OCI-LY7 (cell line): Measurements from ENCODE around the gene CAP2. TPM values are rescaled to one million over a fixed set of nuclear protein-coding genes. Genes with fewer than 3 reads are reported as not detected.
A peak's percentile ranks its signal among the peaks of the same experiment; 100 is the strongest.
"Not testable (repeated sequence)": the region's sequence is repeated elsewhere in the genome, so short reads cannot be mapped to it uniquely, and the experiment has no call there.

Experiments
- BruUV-seq: library from RNA; stranded (reverse); fragments of 400-500 nt; replicated peaks from 2 replicates; lab custom pipeline; 2021; lab: Mats Ljungman, UMichigan
- CTCF ChIA-PET: fragments of 300-600 bp; sonication (Branson Sonifier 250); formaldehyde crosslinking; loops from one replicate; lab custom pipeline; 2022; ENCODE audit warnings: antibody characterized with exemption; ENCODE audit not compliant: unreplicated experiment; lab: Charles Lee
- POLR2A ChIA-PET: fragments of 300-600 bp; sonication (Branson Sonifier 250); formaldehyde crosslinking; loops from one replicate; lab custom pipeline; 2022; ENCODE audit warnings: antibody characterized with exemption; lab: Charles Lee
- DNase-seq: peaks from one replicate; pipeline ENCODE4 v3.0.0-alpha.2; 2015; ENCODE audit warnings: low spot score
- H2AFZ ChIP-seq: fragments of 200-600 bp; sonication (generic), shearing (Covaris generic); 2 replicates; pipeline ENCODE4 v1.6.1; 2014; ENCODE audit warnings: mild to moderate bottlenecking, antibody characterized with exemption, low read length, moderate library complexity
- H3K27ac ChIP-seq: fragments of 200-600 bp; sonication (generic); 2 replicates; pipeline ENCODE4 v1.5.1; 2014; ENCODE audit warnings: mixed run types, low read depth, mild to moderate bottlenecking, moderate library complexity, low read length, inconsistent platforms; ENCODE audit not compliant: poor library complexity, severe bottlenecking
- H3K36me3 ChIP-seq: fragments of 200-600 bp; sonication (generic); 2 replicates; pipeline ENCODE4 v1.6.1; 2014; ENCODE audit warnings: mild to moderate bottlenecking, antibody characterized with exemption, low read length, moderate library complexity, mixed read lengths; ENCODE audit not compliant: insufficient read depth
- H3K4me1 ChIP-seq: fragments of 200-600 bp; sonication (generic); 2 replicates; pipeline ENCODE4 v1.5.1; 2014; ENCODE audit warnings: mild to moderate bottlenecking, low read length; ENCODE audit not compliant: insufficient read depth, poor library complexity, severe bottlenecking
- H3K4me2 ChIP-seq: fragments of 200-600 bp; sonication (generic); 2 replicates; pipeline ENCODE4 v1.6.1; 2014; ENCODE audit warnings: mild to moderate bottlenecking, low read length
- H3K4me3 ChIP-seq: fragments of 200-600 bp; sonication (generic); 2 replicates; pipeline ENCODE4 v1.5.1; 2014; ENCODE audit warnings: mild to moderate bottlenecking, low read depth, low read length; ENCODE audit not compliant: poor library complexity, severe bottlenecking
- H3K79me2 ChIP-seq: fragments of 200-600 bp; sonication (generic); 2 replicates; pipeline ENCODE4 v1.6.1; 2016; ENCODE audit warnings: low read depth, mild to moderate bottlenecking, low read length, moderate library complexity, mixed read lengths; ENCODE audit not compliant: insufficient read depth
- H3K9me2 ChIP-seq: fragments of 200-600 bp; sonication (generic); 2 replicates; pipeline ENCODE4 v1.6.1; 2016; ENCODE audit warnings: mild to moderate bottlenecking, low read length, mixed read lengths; ENCODE audit not compliant: insufficient read depth
- H3K9me3 ChIP-seq: fragments of 200-600 bp; sonication (generic); 2 replicates; pipeline ENCODE4 v1.6.1; 2014; ENCODE audit warnings: mild to moderate bottlenecking, mixed run types, low read length, mixed read lengths
- H4K20me1 ChIP-seq: fragments of 200-600 bp; sonication (generic); 2 replicates; pipeline ENCODE4 v1.6.1; 2014; ENCODE audit warnings: mild to moderate bottlenecking, antibody characterized with exemption, low read length, moderate library complexity, mixed read lengths; ENCODE audit not compliant: insufficient read depth
- CTCF ChIP-seq: fragments of 200-600 bp; sonication (generic); conservative IDR thresholded peaks from 2 replicates; pipeline ENCODE4 v1.5.1; 2014; ENCODE audit warnings: mild to moderate bottlenecking, antibody characterized with exemption, low read length, moderate library complexity, mixed read lengths
- EZH2phosphoT487 ChIP-seq: fragments of 200-600 bp; sonication (generic); IDR thresholded peaks from 2 replicates; pipeline ENCODE4 v1.6.1; 2018; ENCODE audit warnings: low read depth, borderline replicate concordance, mild to moderate bottlenecking, mixed run types, antibody characterized with exemption, low read length, moderate library complexity, mixed read lengths
- intact Hi-C: fragments of 100-400 bp; cut with micrococcal nuclease; formaldehyde crosslinking; loops from one replicate; pipeline ENCODE4 v1.10.0; 2022; ENCODE audit not compliant: unreplicated experiment
- total RNA-seq, 2 experiments: library from RNA; depleted of rRNA in 1 of 2; stranded (reverse); fragments of >200 nt in 1 of 2; shearing (Covaris generic) in 1 of 2; gene quantifications; 2 replicates each; pipeline ENCODE4 v1.2.3, GENCODE V29; 2014 to 2022

CAP2 gene
- total RNA-seq, 2 experiments from 2014 or later: not detected

- no TSS peak for BruUV-seq
- peaks cover 3% of the 10 kb centered on the region for H3K4me1 ChIP-seq
- H3K4me3 ChIP-seq: no peak overlapping the region
- no peaks in the 10 kb centered on the region for H3K9me3 ChIP-seq
- no peaks in the 10 kb centered on the region for H3K36me3 ChIP-seq
- H2AFZ ChIP-seq: no peak overlapping the region
- CTCF ChIA-PET: no interaction called here
- POLR2A ChIA-PET: interaction anchor here (0.6 to 0.9 kb wide), 2 partner anchors 11 to 140 kb away, joined by 3 read pairs; no protein-coding TSS in a partner anchor
- H3K79me2 ChIP-seq: no peaks in the 10 kb centered on the region
- no peak overlapping the region for H3K27ac ChIP-seq
- intact Hi-C loops: loop anchor here (10.0 kb wide), 1 partner anchor 919 kb away; no protein-coding TSS in a partner anchor
- H3K4me2 ChIP-seq: no peak overlapping the region
- peak; percentile 16 for DNase-seq
- H4K20me1 ChIP-seq: no peaks in the 10 kb centered on the region
- TF ChIP-seq CTCF (peak; percentile 36; the same call in 1 of the 2 replicates), EZH2phosphoT487 (no peak)
- H3K9me2 ChIP-seq: no peaks in the 10 kb centered on the region
Measured at GRCh38 chr6:17585766-17586490, 192.5 kb downstream of the CAP2 start.

DNA sequence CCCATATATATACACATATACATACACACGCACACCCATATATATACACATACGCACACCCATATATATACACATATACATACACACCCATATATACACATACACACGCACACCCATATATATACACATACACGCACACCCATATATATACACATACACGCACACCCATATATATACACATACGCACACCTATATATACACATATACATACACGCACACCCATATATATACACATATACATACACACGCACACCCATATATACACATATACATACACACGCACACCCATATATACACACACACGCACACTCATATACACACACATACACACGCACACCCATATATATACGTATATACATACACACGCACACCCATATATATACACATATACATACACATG, 193.2 kb downstream of the CAP2 start:
- H3K79me2 ChIP-seq, DNase-seq, H3K4me2 ChIP-seq, H4K20me1 ChIP-seq, H3K4me1 ChIP-seq, H3K9me3 ChIP-seq, BruUV-seq, H2AFZ ChIP-seq, H3K36me3 ChIP-seq, POLR2A ChIA-PET, H3K27ac ChIP-seq, CTCF ChIA-PET, H3K4me3 ChIP-seq, H3K9me2 ChIP-seq: not testable (repeated sequence)
- intact Hi-C loops: loop anchor here (10.0 kb wide), 1 partner anchor 918 kb away; no protein-coding TSS in a partner anchor

DNA sequence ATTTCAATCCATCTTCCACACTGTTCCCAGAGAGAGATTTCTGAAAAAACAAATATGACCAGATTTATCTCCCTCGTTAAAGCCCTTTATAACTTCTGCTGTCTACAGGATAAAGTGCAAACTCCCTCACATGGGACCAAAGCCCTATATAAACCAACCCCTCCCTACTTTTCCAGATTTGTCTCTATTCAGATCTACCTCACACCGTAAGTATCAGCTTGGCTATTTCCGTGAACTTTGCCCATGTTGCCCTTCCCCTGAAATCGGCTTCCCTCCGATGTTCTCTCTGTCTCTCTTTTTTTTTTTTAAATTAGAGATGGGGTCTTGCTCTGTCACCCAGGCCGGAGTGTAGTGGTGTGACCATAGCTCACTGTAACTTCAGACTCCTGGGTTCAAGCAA, 194.6 kb downstream of the CAP2 start:
- H4K20me1 ChIP-seq: no peaks in the 10 kb centered on the region
- DNase-seq: no peak

More for the DNA sequence above, 194.6 kb downstream of the CAP2 start:
- TF ChIP-seq EZH2phosphoT487: no peak
- no peak for TF ChIP-seq CTCF
- H2AFZ ChIP-seq: no peak overlapping the region
- H3K9me3 ChIP-seq: no peaks in the 10 kb centered on the region
- H3K4me2 ChIP-seq: no peak overlapping the region
- CTCF ChIA-PET: no interaction called here
- intact Hi-C loops: loop anchor here (10.0 kb wide), 1 partner anchor 917 kb away; no protein-coding TSS in a partner anchor
- no peaks in the 10 kb centered on the region for H3K79me2 ChIP-seq
- H3K4me3 ChIP-seq: no peak overlapping the region
- no peaks in the 10 kb centered on the region for H3K9me2 ChIP-seq
- POLR2A ChIA-PET: no interaction called here
- H3K27ac ChIP-seq: no peak overlapping the region
- no peaks in the 10 kb centered on the region for H3K36me3 ChIP-seq
- no peaks in the 10 kb centered on the region for H3K4me1 ChIP-seq
- BruUV-seq: no TSS peak
